ENCODE measurements around the gene ZNF827.
A peak's percentile ranks its signal among the peaks of the same experiment; 100 is the strongest.

Gene ZNF827

GRCh38 chr4:145792429-145792828 lies 146.2 kb downstream of the ZNF827 start:
- no peak for DNase-seq (ENCODE audit: low spot score)

- DNase-seq (ENCODE audit: low spot score): no peak
Measured at GRCh38 chr4:145791988-145792387, 146.6 kb downstream of the ZNF827 start.

DNA sequence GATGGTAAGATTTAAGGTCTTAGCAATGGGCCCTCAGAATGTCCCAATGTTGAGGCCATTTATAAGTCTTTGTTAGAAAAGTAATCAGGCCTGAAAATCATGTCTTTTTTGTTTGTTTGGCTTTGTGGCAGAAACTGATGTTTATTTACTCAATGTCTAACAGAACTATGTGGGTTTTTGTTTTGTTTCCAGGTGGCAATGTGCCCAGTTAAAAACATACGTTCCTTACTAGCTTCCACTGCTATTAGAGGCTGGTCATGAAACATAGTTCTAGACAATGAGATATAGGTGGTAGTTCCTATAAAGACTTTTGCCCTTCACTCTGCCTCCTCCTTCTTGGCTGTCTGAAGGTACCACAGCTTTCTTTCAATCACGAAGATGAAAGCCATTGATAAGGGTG lies 149.9 kb downstream of the ZNF827 start:
- no peak for DNase-seq (ENCODE audit: low spot score)

DNA sequence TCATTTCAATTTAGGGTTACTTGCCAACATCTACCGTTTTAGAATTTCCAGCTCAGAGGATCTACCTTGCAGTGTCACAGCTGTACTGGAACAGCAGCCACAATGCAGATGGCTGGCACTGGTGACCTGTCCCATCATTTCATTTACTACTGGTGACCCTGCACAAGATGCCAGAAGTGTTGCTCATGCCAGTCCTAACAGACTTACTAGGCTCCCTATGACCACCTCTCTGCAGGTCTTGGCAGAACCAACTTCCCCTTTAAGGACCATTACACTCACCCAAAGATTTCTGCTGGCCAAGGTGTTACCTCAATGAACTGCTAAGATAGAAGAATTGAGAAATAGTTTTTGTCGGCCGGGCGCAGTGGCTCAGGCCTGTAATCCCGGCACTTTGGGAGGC lies 151.8 kb downstream of the ZNF827 start:
- no peak for DNase-seq (ENCODE audit: low spot score)

DNA sequence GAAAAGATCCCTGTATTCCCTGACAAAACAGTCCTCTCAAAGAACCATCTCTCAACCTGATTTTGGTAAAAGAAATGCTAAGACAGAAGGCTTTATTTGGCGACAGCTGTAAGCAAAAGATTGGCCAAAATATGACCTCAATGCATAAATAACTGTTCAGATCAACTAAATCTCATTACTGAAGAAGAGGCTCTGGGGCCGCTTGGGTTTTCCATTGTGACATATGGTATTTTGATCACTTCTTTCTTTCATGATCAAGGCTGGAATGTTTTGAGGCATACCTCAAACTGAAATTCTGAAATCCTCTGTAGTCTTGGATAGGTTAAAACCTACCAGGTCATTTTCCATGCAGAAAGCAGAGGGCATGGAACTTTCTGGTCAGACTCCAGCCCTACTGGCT lies 152.4 kb downstream of the ZNF827 start:
- DNase-seq (ENCODE audit: low spot score): no peak

GRCh38 chr4:145785391-145786008 lies 153.1 kb downstream of the ZNF827 start:
- no peak for DNase-seq (ENCODE audit: low spot score)

DNA sequence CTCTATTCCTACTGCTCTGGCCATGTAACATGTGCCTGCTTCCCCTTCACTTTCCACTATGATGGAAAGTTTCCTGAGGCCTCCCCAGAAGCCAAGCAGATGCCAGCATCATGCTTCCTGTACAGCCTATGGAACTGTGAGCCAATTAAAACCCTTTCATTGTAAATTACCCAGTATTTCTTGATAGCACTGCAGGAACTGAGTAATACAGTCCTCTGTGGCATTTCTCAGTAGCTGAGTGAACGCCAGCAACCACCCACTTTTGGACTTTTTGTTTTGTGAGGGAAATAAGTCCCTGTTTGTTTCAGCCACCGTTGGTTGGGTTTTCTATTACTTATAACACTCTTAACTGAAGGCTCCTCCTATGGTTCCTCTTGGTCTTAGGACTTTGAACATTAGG lies 154.6 kb downstream of the ZNF827 start:
- no peak for DNase-seq (ENCODE audit: low spot score)

GRCh38 chr4:145782756-145783155 lies 155.9 kb downstream of the ZNF827 start:
- no peak for DNase-seq (ENCODE audit: low spot score)

- no peak for DNase-seq (ENCODE audit: low spot score)
Measured at GRCh38 chr4:145781351-145781750, 157.3 kb downstream of the ZNF827 start.

DNA sequence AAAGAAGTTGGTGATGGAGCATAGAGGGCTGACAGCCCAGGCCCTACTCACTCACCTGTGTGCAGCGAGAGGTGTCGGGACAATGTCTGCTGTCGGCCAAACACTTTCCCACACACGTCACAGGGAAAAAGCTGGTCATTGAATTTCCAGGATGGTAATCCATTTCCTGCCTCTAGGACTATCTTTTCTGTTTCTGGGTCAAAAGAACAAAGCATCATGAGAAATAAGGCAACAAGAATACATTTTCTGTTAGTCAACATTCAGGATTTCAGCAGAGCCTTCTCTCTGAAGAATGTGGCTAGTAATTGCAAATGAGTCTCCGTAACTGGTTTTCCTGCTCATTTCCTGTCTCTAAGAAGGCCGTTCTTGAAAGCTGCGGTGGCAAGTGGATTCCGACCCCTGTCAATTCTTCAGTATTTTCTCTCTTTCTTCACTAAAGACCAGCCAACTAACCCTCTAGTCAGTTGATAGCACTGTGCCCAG lies 159.3 kb downstream of the ZNF827 start:
- DNase-seq (ENCODE audit: low spot score): no peak

DNA sequence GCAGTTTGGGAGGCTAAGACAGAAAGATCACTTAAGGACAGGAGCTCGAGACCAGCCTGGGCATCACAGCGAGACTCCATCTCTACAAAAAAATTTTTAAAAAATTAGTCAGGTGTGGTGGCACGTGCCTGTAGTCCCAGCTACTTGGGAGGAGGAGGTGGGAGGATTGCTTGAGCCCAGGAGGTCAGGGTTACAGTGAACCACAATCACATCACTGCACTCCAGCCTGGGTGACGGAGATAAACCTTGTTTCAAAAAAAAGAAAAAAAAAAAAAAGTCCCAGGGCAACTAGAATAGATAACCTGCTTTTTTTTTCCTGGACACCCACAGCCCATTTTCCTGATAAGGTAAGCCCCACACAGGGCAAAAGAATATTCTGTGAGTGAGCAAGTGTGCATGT lies 162.4 kb downstream of the ZNF827 start:
- no peak for DNase-seq (ENCODE audit: low spot score)

DNA sequence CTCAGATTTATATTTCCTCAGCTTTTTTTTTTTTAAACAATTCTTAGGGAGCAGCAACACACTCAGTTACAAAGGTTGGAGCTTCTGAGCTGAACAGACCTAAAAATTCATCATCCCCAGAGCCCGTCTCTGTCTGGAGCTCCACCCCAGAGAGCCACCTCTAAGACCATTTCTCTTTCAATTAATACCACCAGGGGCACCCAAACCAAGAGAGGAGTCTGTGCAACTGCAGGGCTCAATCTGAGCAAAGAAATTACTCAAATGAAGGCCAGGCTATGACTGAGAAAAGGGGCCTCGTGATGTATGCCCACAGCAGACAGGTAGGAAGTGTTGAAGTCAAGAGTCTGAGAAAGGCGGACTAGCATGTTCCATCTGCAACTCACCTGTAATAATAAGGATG lies 163.2 kb downstream of the ZNF827 start:
- DNase-seq (ENCODE audit: low spot score): peak; percentile 12

DNA sequence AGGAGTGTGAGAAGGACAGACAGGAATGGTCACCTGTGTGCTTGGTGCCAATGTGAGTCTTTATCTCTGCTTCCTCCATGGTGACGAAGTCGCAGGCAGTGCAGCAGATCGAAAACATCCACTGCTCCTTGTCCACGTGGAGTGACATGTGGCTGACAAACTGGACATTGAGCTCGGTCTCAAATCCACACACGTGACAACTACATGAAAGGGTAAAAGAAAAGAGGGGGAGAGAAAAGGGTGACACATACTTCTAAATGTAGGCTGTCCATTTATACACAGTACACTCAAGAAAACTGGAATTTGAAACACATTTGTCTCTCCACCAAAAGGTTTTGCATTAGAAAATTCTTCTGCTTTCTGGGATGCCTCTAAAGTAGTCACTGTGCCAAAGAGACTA lies 164.2 kb downstream of the ZNF827 start:
- no peak for DNase-seq (ENCODE audit: low spot score)

DNA sequence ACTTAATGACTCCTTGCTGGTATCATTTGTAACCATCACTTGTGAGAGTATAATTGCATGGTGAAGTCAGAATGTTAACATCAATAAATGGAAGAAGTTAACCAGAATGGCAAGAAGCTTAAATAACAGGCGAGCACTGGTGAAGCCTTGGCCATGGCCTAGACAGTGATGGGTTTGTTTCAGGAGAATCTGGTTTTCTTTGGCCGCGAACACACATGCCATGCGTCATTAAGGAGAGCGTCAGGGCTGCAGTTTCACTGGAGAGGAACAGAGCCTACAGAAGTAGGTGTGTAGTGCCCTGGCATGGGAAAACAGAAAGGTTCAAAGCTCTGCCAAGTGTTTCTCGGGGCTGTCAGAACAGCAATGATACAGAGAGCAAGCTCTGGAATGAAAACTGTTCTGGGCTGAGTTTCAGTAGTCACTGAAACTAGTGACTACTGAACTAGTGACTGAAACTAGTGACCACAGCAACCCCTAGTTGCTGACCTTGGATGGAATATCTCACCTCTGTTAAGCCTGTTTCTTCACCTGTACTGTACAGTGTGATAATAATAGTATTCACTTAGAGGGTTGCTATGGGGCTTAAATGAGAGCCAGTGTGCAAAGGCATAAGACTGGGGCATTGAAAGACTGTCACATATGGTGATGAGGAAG lies 164.9 kb downstream of the ZNF827 start:
- DNase-seq (ENCODE audit: low spot score): no peak

DNA sequence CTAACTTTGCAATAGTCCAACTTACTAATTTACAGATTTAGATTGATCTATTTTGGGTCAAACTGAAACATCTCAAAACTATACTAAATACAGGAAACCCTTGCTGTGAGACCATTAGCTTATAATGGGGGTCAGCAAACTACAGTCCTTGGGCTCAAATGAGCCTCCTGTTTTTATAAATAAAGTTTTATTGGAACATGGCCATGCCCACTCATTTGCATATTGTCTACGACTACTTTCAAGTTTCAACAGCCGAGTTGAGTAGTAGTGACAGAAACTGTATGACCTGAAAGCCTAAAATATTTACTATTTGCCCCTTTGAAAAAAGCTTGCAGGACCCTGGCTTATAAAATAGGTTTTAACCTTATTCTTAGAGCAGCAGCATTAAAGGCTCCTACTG lies 166.3 kb downstream of the ZNF827 start:
- DNase-seq (ENCODE audit: low spot score): no peak

DNA sequence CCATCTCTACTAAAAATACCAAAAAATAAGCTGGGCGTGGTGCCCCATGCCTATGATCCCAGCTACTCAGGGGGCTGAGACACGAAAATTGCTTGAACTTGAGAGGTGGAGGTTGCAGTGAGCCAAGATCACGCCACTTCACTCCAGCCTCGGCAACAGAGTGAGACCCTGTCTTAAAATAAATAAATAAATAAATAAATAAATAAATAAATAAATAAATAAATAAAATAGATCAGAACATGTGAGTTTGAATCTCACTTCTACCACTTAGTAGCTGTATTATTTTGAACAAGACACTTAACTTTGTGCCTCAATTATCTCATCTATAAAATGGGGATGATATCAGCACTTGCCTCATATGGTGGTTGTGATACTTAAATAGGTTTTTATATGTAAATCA lies 168.5 kb downstream of the ZNF827 start:
- DNase-seq (ENCODE audit: low spot score): no peak

- DNase-seq (ENCODE audit: low spot score): no peak
Measured at GRCh38 chr4:145769450-145770037, 169.1 kb downstream of the ZNF827 start.

- no peak for DNase-seq (ENCODE audit: low spot score)
Measured at GRCh38 chr4:145766273-145766672, 172.3 kb downstream of the ZNF827 start.

- no peak for DNase-seq (ENCODE audit: low spot score)
Measured at GRCh38 chr4:145763399-145763798, 175.2 kb downstream of the ZNF827 start.

GRCh38 chr4:145762719-145763118 lies 175.9 kb downstream of the ZNF827 start:
- DNase-seq (ENCODE audit: low spot score): no peak

DNA sequence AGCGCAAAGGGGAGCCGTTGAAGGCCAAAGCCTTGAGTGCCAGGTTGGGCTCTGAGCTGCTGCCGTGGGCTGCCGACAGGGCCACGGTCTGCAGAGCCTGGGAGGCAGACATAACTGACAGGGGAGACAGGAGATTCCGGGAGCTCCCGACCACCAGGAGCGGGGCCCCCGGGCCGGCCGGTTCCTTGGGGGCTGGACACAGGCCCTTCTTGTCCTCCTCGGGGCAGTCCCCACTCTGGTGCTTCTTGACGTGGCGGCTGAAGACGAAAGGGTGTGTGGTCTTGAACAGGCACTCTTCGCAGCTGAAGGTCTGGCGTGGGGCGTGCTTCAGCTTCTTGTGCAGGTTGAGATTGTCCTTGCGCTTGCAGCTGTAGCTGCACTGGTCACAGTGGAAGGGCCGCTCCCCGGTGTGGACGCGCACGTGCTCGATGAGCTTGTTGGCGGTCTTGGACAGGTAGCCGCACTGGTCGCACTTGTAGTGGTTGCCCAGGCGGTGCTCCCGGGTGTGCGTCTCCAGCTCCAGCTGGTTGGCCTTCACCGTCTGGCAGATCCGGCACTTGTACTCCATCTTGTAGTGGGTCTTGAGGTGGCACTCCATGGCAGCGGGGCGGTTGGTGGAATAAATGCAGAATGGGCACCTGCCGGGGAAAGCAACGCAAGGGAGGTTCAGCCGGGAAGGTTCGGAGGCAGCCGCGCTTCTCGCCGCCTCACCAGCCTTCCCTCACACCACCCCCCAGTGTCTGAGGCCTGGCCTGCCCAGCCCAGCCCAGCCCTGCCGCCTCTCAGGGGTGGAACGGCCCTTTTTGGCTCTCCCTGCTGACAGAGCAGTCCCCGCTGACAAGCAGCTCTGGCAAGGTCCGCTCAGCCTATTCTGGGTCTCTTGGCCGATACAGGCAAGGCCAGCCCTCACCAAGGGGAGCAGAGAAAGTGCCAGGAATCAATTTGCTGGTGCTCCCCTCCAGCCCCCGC lies 177.4 kb downstream of the ZNF827 start:
- DNase-seq (ENCODE audit: low spot score): no peak

DNA sequence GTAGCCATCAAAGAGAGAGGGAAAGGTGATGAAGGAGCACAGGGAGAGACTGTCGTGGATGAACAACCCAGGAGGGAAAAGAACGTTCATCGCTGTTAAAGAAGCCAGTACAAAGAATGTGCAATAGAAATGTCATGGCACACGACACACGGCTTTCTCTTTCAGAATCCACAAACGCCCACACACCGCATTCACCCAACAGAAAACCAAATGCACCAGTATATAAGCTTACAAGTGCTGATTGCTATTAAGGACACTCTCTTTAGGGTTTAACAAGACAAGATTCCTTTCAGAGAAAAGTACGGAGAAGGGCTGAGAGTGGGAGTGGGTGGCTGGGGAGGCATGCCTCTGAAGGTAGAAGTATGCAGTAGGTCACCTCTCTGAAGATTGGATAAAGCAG lies 178.4 kb downstream of the ZNF827 start:
- DNase-seq (ENCODE audit: low spot score): no peak
